HepG2 (cell line): Measurements from ENCODE around the gene THOC6. TPM values are rescaled to one million over a fixed set of nuclear protein-coding genes. Genes with fewer than 3 reads are reported as not detected.

Experiments
- GZF1 ChIP-seq: sonication (generic); formaldehyde crosslinking; IDR thresholded peaks from 2 replicates; pipeline ENCODE4 v1.5.1; 2020; ENCODE audit warnings: mild to moderate bottlenecking, missing genetic modification reagents
- HMGA1 ChIP-seq: sonication (generic); formaldehyde crosslinking; conservative IDR thresholded peaks from 2 replicates; pipeline ENCODE4 v1.4.0; 2020; ENCODE audit warnings: missing genetic modification reagents
- NR3C1 ChIP-seq: sonication (generic); formaldehyde crosslinking; IDR thresholded peaks from 2 replicates; pipeline ENCODE4 v1.4.0; 2020; ENCODE audit warnings: missing genetic modification reagents
- RXRA ChIP-seq: sonication (generic); formaldehyde crosslinking; IDR thresholded peaks from 2 replicates; pipeline ENCODE4 v1.5.1; 2020; ENCODE audit warnings: missing genetic modification reagents
- SKI ChIP-seq: fragments of 450-650 bp; IDR thresholded peaks from one replicate; pipeline ENCODE4 v1.6.1; 2018; ENCODE audit warnings: mild to moderate bottlenecking; ENCODE audit not compliant: partially characterized antibody
- TAF1 ChIP-seq: sonication (generic); formaldehyde crosslinking; IDR thresholded peaks from 2 replicates; pipeline ENCODE4 v1.4.0; 2020; ENCODE audit warnings: missing genetic modification reagents
- TBP ChIP-seq: sonication (generic); formaldehyde crosslinking; IDR thresholded peaks from 2 replicates; pipeline ENCODE4 v1.5.0; 2020; ENCODE audit warnings: missing genetic modification reagents
- TP53 ChIP-seq: sonication (generic); formaldehyde crosslinking; conservative IDR thresholded peaks from 2 replicates; pipeline ENCODE4 v1.4.0; 2020; ENCODE audit warnings: missing genetic modification reagents
- ZNF615 ChIP-seq: sonication (generic); formaldehyde crosslinking; IDR thresholded peaks from 2 replicates; pipeline ENCODE4 v1.5.0; 2020; ENCODE audit warnings: mild to moderate bottlenecking, missing genetic modification reagents, borderline replicate concordance
- ZNF720 ChIP-seq: sonication (generic); formaldehyde crosslinking; IDR thresholded peaks from 2 replicates; pipeline ENCODE4 v1.4.0; 2020; ENCODE audit warnings: missing genetic modification reagents
- polyA plus RNA-seq, 8 experiments: library from polyadenylated mRNA; depleted of rRNA in 3 of 8; stranded (reverse) in 7 of 8; unstranded in 1 of 8; fragments of >200 nt; fragmentation: Illumina TruSeq in 4 of 8; extraction: Trizol in 4 of 8; gene quantifications; 2 replicates each; pipeline versions ENCODE4 v1.2.1 to v1.2.3, GENCODE V29; 2011 to 2016; ENCODE audit warnings: low read depth in 4 of 8, missing spikeins in 1 of 8, mixed read lengths in 1 of 8; ENCODE audit not compliant: insufficient read depth in 1 of 8
- total RNA-seq, 5 experiments: library from RNA; depleted of rRNA; stranded (reverse); fragments of >200 nt; fragmentation: Illumina TruSeq; extraction: Trizol; gene quantifications; 2 replicates each; pipeline ENCODE4 v1.2.3, GENCODE V29; 2016; ENCODE audit warnings: low read depth in 1 of 5
- TF ChIP-seq, protein P1 (sequence below): sonication (generic); formaldehyde crosslinking; IDR thresholded peaks from 2 replicates; pipeline ENCODE4 v1.9.0; 2021; ENCODE audit warnings: missing genetic modification reagents, borderline replicate concordance
- TF ChIP-seq, protein P2 (sequence below): sonication (generic); formaldehyde crosslinking; IDR thresholded peaks from 2 replicates; pipeline ENCODE4 v1.4.0; 2020; ENCODE audit warnings: mild to moderate bottlenecking, missing genetic modification reagents, borderline replicate concordance
- TF ChIP-seq, protein P3 (sequence below): sonication (generic); formaldehyde crosslinking; IDR thresholded peaks from 2 replicates; pipeline ENCODE4 v1.4.0; 2020; ENCODE audit warnings: missing genetic modification reagents
- TF ChIP-seq, protein P4 (sequence below): sonication (generic); formaldehyde crosslinking; IDR thresholded peaks from 2 replicates; pipeline ENCODE4 v1.5.0; 2020; ENCODE audit warnings: mild to moderate bottlenecking, missing genetic modification reagents
- TF ChIP-seq, protein P5 (sequence below): sonication (generic); formaldehyde crosslinking; conservative IDR thresholded peaks from 2 replicates; pipeline ENCODE4 v1.8.0; 2022; ENCODE audit warnings: mild to moderate bottlenecking, moderate library complexity, missing genetic modification reagents

Gene THOC6
- total and polyA plus RNA-seq, 2 of the 13 experiments (the other 11 are each of a cell fraction or from before 2014, with no cell fraction given): 32.1 to 37.0 TPM

DNA sequence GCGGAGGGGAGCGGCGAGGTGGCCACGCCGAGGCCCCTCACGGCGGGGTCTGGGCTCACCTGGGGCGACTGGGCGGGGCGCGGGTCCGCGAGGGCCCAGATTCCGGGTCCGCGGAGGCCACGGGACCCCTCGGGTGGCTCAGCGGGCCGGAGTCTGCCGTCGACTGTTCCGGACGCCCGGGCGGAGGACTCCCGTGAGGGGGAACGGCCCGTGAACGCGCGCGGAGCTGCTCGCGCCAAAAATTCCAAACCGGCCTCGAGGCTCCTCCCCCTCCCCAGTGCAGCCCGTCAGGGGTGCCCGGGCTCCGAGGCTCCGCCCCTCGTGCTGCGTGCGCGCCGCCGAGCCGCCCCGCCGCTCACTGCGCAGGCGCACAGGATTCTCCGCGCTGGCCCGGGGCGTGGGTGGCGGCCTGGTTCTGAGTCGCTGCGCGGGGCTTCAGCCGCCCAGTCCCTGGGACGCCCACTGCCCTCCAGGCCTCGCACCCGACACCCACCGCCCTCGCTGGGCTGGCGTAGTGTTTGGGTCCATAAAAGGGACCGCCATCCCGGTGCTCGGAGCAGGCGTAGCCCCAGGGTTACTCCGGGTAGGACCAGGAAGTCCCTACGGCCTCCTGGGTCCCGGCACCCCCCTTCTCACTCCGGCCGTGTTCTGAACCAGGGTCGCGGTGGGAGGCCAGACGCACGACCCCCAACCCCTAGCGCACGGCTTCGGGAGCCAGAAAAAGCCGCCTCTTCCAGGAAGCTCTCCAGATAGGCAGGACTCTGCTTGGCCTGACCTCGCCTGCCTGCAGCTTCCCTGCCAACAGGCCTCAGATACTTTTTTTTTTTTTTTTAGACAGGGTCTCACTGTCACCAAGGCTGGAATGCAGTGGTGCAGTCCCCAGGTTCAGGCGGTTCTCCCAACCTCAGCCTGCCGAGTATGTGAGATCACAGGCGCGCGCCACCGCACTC lies 43.3 kb upstream of the THOC6 start, which contains the start of gene PKMYT1 (continued):
- TF ChIP-seq, protein P1, sequence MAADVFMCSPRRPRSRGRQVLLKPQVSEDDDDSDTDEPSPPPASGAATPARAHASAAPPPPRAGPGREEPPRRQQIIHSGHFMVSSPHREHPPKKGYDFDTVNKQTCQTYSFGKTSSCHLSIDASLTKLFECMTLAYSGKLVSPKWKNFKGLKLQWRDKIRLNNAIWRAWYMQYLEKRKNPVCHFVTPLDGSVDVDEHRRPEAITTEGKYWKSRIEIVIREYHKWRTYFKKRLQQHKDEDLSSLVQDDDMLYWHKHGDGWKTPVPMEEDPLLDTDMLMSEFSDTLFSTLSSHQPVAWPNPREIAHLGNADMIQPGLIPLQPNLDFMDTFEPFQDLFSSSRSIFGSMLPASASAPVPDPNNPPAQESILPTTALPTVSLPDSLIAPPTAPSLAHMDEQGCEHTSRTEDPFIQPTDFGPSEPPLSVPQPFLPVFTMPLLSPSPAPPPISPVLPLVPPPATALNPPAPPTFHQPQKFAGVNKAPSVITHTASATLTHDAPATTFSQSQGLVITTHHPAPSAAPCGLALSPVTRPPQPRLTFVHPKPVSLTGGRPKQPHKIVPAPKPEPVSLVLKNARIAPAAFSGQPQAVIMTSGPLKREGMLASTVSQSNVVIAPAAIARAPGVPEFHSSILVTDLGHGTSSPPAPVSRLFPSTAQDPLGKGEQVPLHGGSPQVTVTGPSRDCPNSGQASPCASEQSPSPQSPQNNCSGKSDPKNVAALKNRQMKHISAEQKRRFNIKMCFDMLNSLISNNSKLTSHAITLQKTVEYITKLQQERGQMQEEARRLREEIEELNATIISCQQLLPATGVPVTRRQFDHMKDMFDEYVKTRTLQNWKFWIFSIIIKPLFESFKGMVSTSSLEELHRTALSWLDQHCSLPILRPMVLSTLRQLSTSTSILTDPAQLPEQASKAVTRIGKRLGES (CRISPR knock-in tag): no peak
- TF ChIP-seq, protein P2, sequence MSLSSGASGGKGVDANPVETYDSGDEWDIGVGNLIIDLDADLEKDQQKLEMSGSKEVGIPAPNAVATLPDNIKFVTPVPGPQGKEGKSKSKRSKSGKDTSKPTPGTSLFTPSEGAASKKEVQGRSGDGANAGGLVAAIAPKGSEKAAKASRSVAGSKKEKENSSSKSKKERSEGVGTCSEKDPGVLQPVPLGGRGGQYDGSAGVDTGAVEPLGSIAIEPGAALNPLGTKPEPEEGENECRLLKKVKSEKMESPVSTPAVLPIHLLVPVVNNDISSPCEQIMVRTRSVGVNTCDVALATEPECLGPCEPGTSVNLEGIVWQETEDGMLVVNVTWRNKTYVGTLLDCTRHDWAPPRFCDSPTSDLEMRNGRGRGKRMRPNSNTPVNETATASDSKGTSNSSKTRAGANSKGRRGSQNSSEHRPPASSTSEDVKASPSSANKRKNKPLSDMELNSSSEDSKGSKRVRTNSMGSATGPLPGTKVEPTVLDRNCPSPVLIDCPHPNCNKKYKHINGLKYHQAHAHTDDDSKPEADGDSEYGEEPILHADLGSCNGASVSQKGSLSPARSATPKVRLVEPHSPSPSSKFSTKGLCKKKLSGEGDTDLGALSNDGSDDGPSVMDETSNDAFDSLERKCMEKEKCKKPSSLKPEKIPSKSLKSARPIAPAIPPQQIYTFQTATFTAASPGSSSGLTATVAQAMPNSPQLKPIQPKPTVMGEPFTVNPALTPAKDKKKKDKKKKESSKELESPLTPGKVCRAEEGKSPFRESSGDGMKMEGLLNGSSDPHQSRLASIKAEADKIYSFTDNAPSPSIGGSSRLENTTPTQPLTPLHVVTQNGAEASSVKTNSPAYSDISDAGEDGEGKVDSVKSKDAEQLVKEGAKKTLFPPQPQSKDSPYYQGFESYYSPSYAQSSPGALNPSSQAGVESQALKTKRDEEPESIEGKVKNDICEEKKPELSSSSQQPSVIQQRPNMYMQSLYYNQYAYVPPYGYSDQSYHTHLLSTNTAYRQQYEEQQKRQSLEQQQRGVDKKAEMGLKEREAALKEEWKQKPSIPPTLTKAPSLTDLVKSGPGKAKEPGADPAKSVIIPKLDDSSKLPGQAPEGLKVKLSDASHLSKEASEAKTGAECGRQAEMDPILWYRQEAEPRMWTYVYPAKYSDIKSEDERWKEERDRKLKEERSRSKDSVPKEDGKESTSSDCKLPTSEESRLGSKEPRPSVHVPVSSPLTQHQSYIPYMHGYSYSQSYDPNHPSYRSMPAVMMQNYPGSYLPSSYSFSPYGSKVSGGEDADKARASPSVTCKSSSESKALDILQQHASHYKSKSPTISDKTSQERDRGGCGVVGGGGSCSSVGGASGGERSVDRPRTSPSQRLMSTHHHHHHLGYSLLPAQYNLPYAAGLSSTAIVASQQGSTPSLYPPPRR: no peak; the same call in 1 of the 2 replicates
- TF ChIP-seq TP53 (CRISPR knock-in tag) (no peak), GZF1 (no peak), NR3C1 (CRISPR knock-in tag) (no peak), TAF1 (CRISPR knock-in tag) (peak; percentile 91), RXRA (CRISPR knock-in tag) (no peak; the same call in 1 of the 2 replicates), SKI (no peak), ZNF615 (CRISPR knock-in tag) (no peak), HMGA1 (no peak), TBP (no peak; the same call in 1 of the 2 replicates), ZNF720 (no peak)
- TF ChIP-seq, protein P3, sequence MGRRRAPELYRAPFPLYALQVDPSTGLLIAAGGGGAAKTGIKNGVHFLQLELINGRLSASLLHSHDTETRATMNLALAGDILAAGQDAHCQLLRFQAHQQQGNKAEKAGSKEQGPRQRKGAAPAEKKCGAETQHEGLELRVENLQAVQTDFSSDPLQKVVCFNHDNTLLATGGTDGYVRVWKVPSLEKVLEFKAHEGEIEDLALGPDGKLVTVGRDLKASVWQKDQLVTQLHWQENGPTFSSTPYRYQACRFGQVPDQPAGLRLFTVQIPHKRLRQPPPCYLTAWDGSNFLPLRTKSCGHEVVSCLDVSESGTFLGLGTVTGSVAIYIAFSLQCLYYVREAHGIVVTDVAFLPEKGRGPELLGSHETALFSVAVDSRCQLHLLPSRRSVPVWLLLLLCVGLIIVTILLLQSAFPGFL (CRISPR knock-in tag): no peak
- TF ChIP-seq, protein P4, sequence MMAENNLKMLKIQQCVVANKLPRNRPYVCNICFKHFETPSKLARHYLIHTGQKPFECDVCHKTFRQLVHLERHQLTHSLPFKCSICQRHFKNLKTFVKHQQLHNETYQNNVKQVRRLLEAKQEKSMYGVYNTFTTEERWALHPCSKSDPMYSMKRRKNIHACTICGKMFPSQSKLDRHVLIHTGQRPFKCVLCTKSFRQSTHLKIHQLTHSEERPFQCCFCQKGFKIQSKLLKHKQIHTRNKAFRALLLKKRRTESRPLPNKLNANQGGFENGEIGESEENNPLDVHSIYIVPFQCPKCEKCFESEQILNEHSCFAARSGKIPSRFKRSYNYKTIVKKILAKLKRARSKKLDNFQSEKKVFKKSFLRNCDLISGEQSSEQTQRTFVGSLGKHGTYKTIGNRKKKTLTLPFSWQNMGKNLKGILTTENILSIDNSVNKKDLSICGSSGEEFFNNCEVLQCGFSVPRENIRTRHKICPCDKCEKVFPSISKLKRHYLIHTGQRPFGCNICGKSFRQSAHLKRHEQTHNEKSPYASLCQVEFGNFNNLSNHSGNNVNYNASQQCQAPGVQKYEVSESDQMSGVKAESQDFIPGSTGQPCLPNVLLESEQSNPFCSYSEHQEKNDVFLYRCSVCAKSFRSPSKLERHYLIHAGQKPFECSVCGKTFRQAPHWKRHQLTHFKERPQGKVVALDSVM (CRISPR knock-in tag): peak; percentile 63
- TF ChIP-seq, protein P5, sequence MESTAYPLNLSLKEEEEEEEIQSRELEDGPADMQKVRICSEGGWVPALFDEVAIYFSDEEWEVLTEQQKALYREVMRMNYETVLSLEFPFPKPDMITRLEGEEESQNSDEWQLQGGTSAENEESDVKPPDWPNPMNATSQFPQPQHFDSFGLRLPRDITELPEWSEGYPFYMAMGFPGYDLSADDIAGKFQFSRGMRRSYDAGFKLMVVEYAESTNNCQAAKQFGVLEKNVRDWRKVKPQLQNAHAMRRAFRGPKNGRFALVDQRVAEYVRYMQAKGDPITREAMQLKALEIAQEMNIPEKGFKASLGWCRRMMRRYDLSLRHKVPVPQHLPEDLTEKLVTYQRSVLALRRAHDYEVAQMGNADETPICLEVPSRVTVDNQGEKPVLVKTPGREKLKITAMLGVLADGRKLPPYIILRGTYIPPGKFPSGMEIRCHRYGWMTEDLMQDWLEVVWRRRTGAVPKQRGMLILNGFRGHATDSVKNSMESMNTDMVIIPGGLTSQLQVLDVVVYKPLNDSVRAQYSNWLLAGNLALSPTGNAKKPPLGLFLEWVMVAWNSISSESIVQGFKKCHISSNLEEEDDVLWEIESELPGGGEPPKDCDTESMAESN (CRISPR knock-in tag): 0 out of 2 replicates have a peak, but pooled peaks have one; percentile 52
